Suprapubic skin (tissue), 4 donors: ENCODE results near the gene CRYM.

Source experiments
- POLR2A ChIP-seq, 2 donors: fragments of 450-650 bp; IDR thresholded peaks; one replicate each; pipeline ENCODE4 v1.6.1; 2017; ENCODE audit warnings: antibody characterized with exemption in 2 of 2, mild to moderate bottlenecking in 2 of 2, moderate library complexity in 2 of 2
- POLR2AphosphoS5 ChIP-seq, 3 donors: sonication (generic); formaldehyde crosslinking; IDR thresholded peaks; one replicate each; pipeline ENCODE4 v1.6.1; 2017; ENCODE audit warnings: antibody characterized with exemption in 3 of 3
- TF ChIP-seq, protein P1 (sequence below), 2 donors: fragments of 200-600 bp in 1 of 2; fragments of 450-650 bp in 1 of 2; sonication (generic) in 1 of 2; IDR thresholded peaks; one replicate each; pipeline ENCODE4 v1.5.1; 2016 to 2019; ENCODE audit warnings: antibody characterized with exemption in 2 of 2, mild to moderate bottlenecking in 1 of 2, moderate library complexity in 1 of 2

DNA sequence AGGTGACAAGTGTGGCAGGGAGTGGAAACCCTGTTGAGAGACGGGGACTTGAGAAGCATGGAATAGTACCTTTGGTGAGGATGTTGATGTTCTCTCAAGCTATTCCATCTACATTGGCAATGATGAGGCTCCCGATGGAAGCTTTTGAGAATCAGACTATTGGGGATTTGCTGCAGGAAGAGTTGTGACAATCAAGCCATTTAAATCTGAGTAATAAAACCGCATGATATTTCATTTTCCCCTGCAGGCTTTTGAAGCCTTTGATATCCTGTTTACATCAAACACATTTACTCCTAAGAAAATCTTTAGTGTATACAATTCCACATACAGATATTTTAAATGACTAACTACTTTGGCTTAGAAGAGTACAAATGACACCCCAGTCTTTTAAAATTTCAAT, 49.0 kb upstream of the CRYM start:
- no peak for TF ChIP-seq POLR2AphosphoS5 (IDR thresholded peaks at IDR 0.05)
- TF ChIP-seq POLR2A (IDR thresholded peaks at IDR 0.05): no peak
- TF ChIP-seq, protein P1, sequence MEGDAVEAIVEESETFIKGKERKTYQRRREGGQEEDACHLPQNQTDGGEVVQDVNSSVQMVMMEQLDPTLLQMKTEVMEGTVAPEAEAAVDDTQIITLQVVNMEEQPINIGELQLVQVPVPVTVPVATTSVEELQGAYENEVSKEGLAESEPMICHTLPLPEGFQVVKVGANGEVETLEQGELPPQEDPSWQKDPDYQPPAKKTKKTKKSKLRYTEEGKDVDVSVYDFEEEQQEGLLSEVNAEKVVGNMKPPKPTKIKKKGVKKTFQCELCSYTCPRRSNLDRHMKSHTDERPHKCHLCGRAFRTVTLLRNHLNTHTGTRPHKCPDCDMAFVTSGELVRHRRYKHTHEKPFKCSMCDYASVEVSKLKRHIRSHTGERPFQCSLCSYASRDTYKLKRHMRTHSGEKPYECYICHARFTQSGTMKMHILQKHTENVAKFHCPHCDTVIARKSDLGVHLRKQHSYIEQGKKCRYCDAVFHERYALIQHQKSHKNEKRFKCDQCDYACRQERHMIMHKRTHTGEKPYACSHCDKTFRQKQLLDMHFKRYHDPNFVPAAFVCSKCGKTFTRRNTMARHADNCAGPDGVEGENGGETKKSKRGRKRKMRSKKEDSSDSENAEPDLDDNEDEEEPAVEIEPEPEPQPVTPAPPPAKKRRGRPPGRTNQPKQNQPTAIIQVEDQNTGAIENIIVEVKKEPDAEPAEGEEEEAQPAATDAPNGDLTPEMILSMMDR (IDR thresholded peaks at IDR 0.05): no peak
